GM21390 (cell line): Measurements from ENCODE around the gene GTF2A1L.
A peak's percentile ranks its signal among the peaks of the same experiment; 100 is the strongest.
"Not testable (repeated sequence)": the region's sequence is repeated elsewhere in the genome, so short reads cannot be mapped to it uniquely, and the experiment has no call there.

Source experiments
- ATAC-seq: cut with Tn5 transposase; IDR thresholded peaks from one replicate; pipeline ENCODE4 v1.9.1; 2021; ENCODE audit not compliant: unreplicated experiment

Gene GTF2A1L, protein sequence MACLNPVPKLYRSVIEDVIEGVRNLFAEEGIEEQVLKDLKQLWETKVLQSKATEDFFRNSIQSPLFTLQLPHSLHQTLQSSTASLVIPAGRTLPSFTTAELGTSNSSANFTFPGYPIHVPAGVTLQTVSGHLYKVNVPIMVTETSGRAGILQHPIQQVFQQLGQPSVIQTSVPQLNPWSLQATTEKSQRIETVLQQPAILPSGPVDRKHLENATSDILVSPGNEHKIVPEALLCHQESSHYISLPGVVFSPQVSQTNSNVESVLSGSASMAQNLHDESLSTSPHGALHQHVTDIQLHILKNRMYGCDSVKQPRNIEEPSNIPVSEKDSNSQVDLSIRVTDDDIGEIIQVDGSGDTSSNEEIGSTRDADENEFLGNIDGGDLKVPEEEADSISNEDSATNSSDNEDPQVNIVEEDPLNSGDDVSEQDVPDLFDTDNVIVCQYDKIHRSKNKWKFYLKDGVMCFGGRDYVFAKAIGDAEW

DNA sequence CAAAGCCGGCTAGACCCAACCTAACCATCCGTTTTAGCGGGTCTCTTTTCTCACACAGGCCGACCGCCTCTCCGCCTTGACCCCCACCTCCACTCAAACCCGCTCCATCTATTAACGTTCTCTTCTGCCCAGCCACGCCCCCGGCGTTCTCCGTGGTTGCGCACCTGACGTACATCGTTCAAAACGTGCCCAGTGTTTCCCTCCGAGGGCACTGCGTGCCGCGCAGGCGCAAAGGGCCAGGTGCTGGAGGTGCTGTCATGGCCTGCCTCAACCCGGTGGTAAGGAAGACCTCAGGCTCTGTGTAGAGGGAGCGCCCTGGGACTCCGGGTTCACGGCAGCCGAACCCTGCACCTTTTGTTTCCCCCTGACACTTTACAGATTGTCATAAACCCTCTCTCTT, at the start of gene GTF2A1L:
TSS of gene GTF2A1L (plus strand) at position 239 of the 400 bp plus-strand sequence. CDS start at position 258, 19 bp downstream.
- no peak for ATAC-seq

DNA sequence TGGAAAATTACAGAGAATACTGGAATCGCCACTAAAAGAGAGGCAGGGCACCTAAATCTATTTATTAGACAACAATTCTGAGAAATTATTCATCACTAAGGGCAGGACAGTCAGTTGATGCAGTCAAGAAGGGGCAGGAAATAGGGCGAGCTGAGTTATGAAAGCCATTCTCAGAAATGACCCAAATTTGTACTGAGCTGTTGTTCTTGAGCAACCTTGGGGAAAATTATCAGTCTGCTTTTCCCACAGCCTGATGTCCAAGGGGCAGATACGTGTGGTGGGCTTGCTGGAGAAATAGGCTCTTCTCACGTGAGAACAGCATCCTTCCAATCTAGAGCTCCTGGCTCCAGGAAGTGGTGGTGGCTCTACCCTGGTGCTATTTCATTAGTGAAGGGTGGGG, 49.1 kb upstream of the GTF2A1L start:
- no peak for ATAC-seq

DNA sequence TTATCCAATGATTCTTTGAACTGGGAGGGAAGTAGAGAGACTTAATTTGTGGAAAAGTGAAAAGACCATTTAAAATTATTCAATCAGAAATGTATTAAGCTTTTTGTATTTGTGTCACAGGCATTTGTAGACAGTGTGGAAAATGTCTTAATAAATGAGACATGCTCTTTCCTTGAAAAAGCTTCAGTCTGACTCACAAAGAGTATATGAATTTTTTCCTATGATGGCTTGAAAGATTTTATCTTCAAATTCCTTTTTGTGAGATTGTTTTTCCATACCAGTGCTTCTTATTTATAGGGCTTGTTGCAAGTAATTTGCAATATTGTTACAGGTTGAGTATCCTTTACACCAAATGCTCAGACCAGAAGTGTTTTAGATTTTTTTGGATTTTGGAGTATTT, 48.2 kb upstream of the GTF2A1L start:
- no peak for ATAC-seq

DNA sequence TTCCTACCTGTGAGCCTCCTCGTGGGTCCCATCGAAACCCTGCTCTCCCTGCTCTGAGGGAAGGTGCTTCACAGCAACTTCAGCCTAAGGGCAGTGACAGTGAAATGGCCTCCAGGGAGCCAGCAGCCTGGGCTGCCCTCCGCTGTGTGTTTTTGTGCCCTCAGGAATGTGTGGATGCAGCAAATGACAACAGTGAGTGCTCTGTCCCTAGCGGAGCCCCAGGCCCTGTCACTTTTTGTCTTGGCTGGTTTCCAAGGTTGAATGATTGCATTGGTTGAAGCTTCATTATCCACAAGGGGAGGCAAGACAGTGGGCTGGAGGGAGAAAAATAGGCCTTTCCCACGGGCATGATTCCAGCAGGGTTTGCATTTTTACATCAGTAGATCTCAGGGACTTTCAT, 44.8 kb upstream of the GTF2A1L start:
- ATAC-seq, result no peak

DNA sequence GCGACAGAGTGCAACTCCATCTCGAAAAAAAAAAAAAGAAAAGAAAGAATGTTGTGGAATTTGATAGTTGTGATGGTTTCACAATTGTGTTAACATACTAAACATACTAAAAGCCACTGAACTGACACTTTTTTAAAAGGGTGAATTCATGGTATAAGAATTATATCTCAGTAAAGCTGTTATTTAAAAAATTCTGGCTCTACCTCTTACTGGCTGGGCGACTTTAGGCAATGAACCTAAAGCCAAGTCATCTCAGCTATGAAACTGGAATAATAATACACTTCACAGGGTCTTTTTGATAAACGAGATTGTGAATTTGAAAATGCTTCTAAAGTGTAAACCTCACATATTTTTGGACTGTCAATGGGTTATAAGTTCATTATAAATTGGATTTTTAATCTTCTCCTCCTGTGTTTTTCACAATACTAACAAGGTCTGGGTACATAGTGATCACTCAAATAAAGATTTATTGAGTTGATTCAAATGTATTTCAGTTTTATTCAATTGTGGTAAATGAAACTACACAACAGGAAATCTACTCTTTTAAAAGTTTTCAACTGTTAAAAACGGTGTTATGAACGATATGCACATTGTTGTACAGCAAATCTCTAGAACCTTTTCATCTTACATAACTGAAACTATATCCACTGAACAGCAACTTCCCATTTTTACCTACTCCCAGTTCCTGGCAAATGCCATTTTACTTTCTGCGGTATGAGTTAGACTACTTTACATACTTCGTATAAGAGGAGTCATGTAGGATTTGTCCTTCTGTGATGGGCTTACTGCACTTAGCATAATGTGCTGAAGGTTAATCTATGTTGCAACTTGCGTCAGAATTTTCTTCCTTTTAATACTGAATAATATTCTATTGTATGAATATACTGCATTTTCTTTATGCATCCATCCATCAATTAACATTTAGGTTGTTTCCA, 43.0 kb upstream of the GTF2A1L start:
- ATAC-seq, result no peak

DNA sequence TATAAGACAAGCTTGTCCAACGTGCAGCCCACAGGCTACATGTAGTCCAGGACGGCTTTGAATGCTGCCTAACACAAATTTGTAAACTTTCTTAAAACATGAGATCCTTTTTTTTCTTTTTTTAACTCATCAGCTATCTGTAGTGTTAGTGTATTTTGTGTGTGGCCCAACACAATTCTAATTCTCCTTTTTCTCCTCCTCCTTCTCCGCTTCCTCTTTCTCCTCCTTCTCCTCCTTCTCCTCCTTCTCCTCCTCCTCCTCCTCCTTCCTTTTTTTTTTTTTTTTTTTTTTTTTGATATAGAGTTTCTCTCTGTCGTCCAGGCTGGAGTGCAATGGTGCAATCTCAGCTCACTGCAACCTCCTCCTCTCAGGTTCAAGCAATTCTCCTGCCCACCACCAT, 39.3 kb upstream of the GTF2A1L start:
- ATAC-seq, result no peak

DNA sequence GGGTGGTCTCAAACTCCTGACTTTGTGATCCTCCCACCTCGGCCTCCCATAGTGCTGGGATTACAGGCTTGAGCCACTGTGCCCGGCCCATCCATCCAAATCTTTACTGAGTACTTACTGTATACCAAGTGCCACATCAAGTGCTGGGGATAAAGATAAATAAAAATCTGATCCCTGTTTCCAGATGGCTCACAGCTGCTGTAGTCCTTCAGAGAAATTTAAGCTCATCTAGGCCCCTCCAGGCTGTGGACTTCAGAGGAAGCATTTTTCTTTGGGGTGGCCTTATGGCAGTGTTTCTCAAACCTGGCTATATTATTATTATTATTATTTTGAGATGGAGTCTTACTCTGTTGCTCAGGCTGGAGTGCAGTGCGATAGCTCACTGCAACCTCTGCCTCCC, 33.7 kb upstream of the GTF2A1L start:
- no peak for ATAC-seq

DNA sequence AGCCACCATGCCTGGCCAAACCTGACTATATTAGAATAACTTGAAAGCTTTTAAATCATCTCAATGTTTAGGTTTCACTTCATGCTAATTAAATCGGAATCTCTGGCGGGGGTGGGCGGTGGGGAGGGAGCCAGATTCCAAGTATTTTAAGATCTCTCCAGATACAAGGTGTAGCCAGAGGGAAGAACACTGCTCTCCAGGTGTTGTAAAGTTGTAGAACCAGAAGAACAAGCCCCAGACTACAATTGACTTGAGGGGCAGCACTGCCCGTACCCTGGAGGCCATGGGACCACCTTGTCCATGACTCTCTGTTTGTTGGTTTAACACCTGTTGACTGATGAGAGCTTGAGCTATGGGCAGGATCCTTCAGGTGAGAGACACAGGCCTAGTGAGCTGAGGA, 33.1 kb upstream of the GTF2A1L start:
- no peak for ATAC-seq

DNA sequence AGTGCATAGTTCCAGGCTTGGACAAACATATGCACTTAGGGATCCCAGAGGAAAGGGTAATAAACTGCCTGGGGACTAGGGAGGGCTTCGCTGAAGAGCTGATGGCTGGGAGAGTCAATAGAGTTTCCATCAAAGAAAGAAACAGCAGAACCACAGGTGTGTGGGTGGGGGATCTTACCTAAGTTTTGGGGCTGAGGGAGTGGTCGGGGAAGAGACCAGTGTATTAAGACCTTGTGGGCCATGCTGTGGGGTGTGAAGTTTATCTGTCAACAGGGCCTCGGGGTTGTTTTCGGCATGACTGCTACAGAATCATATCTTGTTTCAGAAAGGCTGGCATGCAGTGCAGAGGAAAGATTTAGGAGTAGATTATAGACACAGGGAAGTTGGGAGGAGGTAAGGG, 31.2 kb upstream of the GTF2A1L start:
- no peak for ATAC-seq

DNA sequence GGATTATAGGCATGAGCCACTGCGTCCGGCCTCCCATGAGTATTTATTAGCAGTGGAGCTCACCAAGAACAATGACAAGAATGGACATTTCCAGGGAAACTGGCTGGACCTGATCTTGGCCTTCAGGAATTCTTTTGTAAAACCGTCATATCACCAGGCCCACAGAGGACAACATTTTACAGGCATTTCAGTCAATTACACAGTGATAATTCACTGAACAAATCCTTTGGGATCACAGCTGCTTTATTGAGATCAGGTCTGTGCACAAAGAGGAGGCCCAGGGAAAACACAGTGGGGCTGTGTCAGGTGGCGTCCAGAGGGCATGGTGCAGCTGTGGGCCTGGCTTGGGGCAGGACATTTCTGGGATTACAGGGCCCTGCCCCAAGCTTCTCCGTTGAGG, 30.1 kb upstream of the GTF2A1L start:
- no peak for ATAC-seq

DNA sequence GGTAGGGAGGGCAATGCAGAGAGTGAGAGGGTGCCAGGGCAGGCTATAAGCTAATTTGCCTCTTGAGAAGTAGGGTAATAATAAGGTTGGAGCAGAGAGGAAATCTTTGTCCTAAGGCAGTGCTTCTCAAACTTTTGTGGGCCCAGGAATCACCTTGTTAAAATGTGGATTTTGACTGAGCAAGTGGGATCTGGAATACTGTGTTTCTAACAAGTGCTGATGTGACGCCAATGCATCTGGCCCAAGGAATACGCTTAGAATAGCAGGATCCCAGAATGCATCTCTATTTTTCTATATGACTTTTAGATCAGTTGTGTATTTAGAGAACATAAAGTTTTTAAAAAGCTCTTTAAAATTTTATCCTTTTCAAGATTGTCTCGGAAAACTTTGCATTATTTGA, 29.7 kb upstream of the GTF2A1L start:
- ATAC-seq, result no peak

DNA sequence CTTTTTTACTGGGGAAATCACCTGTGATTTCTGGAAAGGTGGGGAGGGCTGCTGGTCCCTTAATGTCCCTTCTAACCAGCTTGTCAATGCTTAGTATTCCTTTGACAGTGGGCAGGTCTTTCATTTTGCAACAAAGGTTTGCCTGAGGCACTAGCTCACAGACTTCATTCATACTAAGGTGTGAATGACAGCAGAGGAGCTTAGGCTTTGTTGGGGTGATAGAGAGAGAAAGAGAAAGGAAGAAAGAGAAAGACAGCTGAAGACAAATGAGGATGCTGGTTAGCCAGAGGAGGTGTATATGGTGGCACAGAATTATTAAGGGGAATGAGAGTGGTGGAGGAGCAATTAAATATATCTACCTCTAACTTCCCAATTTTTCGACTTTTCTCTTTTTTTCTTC, 28.9 kb upstream of the GTF2A1L start:
- no peak for ATAC-seq

DNA sequence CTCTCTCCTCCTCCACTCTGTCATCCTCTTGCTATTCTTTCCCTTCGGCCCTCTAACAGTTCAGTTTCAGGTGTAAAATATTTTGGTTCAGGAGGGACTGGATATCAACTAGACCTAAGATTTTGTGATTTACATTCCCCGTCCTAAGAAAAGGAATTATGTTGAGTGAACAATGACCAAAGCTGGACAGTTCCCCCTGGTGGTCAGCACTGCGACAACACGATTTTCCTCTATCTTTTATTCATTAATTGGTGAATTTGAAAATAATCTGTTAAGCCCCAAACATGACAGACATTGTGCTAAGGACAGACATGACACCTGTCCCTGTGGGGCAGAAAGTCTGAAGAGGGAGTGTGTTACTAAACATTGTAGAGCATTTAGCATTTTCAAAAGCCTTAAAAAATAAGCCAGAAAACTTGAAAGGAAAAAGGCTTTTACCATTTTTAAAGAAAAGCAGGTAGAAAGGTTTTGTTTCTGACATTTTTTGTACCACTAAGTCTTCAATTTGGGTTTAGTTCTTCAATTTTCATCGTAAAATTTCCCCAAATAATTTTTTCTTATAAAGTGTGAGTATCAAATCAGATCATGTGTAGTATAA, 28.4 kb upstream of the GTF2A1L start:
- no peak for ATAC-seq

DNA sequence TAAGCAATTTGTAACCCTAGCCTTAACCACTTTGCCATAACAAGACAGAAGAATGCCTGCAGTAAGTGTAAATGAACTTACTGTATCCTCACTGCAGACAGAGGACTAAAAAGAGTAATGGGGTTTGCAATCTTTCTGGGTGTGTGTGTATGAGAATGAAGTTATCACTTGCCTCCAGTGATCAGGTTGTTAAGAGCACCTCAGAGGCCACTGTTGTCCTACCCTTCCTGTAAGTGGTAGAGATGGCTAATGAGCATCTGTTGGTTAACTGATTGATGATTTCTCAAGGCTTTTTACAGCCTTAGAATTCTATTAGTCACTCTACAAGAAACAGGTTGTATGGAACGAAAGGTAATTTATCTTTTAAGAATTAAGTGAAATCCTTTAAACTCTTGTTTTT, 27.6 kb upstream of the GTF2A1L start:
- ATAC-seq, result no peak

DNA sequence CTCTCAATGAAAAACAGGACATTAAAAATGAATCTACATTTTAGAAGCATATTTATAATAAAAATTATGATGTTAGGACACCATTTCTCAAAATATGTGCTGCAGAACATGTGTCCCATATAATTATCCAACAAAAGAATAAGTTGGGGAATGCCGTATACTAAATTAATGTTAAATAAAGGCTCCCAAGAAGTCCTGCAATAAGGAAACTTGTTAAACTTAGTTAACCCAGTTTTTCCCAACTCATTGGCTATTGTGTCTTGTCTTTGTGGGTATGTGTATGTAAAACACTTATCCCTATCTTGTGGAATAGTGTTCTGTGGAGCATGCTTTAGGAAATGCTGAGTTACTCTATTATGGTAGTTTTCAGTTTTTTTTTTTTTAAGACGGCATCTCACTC, 25.6 kb upstream of the GTF2A1L start:
- ATAC-seq, result no peak

DNA sequence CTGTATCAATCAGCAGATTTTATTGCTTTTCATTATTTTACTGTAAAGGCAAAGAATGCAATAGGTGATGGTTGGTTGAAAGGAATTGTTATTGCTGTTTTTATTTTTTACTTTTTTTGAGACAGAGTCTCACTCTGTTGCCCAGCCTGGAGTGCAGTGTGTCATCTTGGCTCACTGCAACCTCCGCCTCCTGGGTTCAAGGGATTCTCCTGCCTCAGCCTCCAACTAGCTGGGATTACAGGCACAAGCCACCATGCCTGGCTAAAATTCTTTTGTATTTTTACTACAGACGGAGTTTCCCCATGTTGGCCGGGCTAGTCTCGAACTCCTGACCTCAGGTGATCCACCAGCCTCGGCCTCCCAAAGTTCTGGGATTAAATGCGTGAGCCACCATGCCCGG, 20.9 kb upstream of the GTF2A1L start:
- not testable (repeated sequence) for ATAC-seq

DNA sequence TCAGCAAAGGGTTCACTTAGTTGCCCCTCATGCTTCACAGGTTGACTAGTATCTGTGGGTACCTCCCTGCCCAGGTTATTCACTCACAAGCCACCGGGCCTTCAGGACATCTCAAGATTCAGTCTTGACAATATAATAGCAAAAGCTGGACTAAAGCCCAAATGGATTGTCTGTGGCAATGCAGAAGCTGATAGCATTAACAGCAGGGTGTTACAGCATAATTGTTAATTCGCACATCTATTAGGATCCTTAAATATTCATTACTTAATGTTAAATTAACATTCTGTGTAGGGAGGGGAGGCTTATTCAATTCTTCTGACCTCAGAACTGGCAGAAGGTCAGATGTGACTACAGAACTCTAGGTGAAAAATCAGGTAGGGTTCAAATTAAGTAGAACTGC, 20.2 kb upstream of the GTF2A1L start:
- no peak for ATAC-seq

DNA sequence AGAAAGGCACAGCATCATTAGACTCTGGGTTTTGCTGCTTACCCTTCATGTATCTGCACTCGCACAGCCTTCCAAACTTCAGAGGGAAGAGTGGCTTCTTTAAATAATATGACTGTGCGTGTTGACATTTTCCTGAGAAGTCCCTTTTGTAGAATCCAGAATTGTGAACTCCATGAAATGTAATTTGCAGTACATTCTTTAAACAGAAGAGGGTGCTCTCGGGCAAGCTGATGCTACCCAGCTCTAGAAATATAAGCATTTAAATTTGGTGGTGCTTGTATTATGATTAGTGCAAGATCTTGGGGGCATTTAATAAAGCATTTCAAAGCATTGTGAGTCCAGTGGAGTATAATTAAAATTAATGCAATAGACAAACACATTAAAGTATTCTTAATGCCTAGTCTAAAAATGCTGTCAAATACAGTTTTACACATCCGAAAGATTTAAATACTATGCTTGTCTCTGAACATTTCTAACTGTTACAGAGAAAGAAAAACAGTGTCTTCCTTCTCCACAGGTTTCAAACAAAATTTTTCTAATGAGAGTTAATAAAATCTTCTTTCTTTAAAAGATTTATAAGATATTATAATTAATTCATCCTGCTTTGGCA, 17.3 kb upstream of the GTF2A1L start:
- no peak for ATAC-seq

DNA sequence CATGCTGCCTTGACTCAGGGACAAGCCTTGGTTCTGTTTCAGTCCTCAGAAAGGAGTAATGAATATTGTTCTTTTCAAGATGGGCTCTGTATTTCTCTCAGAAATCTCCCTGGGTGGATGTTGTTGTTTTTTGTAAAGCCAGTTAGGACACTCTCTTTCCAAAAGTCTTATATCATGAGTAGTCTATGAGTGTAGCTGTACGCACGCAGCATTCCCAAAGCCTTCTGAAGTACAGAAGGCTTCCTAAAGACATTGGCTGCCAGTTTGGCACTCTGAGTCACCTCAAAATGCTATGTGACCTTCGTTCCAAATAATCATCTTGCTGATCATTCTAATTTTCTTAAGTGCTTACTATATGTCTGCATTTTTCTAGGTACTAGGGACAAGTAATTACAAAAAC, 16.7 kb upstream of the GTF2A1L start:
- ATAC-seq, result no peak

DNA sequence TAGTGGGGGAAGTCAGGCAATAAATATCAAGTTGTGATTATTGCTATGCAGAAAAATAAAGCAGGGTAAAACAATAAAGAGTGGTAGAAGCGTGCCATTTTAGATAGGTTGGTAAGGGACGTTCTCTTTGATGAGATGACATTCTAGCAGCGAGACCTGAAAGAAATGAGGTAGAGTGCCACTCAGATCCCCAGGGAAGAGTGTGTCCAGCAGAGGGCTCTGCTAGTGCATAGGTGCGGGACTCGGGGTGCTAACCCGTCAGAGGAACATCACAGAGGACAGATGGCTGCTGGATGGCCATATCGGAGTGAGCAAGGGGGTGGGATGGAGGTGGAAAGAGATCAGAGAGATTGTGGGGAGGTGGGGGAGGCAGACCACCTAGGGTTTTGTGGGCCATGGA, 16.3 kb upstream of the GTF2A1L start:
- peak; percentile 54 for ATAC-seq

DNA sequence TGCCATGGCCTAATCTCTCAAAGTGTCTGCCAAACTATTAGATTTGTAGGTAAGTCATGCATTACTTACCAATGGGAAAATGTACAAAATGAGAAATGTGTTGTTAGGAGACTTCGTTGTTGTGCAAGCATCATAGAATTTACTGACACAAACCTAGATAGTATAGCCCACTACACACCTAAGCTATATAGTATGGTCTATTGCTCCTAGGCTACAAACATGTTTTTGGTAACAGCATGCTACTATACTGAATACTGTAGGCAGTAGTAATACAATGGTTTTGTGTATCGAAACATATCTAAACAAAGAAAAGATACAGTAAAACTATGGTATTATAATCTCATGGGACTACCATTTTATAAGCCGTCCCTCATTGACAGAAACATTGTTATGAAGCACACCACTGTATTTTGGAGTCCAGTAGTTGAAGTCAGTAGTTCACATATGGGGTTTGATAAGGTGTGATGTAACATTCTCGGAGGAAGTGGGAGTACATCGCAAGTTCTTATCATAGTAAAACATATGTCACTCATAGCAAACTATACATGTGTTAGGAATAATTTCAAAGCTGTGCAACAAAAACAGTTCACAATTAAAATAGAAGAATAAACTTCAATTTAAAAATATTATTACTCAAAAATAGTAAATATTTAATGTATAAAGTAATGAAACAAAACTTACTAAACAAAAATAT, 12.0 kb upstream of the GTF2A1L start:
- no peak for ATAC-seq
